NCI-H524 (cell line): ENCODE results near the gene ACOT11.

ENCODE experiments used
- DNase-seq, 2 experiments: peaks; one replicate each; lab custom pipeline; 2025; lab: John Stamatoyannopoulos, UW

Gene ACOT11

GRCh38 chr1:54645806-54646676 lies 98.0 kb downstream of the ACOT11 start:
- no peak for DNase-seq

GRCh38 chr1:54649130-54649898 lies 101.3 kb downstream of the ACOT11 start:
- DNase-seq, result no peak

DNA sequence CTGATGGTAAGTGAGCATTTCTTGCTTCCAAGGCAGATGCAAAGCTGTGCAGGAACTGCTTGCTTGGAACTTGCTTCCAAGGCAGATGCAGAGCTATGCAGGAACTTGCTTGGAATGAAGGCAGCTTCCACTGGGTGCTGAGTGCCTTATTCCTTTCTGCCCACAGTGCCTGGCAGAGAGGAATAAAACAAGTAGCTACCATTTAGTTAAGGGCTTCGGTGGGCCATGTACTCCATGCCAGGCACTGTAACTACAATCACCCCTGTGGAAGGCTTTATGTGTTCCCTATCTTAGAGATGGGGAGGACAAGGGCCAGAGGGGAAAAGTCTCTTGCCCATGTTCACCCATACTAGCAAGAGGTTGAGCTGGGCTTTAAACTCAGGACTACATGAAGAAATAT lies 101.9 kb downstream of the ACOT11 start:
- DNase-seq, result no peak

- DNase-seq, result no peak
Observed at GRCh38 chr1:54650417-54650816, 102.4 kb downstream of the ACOT11 start.

DNA sequence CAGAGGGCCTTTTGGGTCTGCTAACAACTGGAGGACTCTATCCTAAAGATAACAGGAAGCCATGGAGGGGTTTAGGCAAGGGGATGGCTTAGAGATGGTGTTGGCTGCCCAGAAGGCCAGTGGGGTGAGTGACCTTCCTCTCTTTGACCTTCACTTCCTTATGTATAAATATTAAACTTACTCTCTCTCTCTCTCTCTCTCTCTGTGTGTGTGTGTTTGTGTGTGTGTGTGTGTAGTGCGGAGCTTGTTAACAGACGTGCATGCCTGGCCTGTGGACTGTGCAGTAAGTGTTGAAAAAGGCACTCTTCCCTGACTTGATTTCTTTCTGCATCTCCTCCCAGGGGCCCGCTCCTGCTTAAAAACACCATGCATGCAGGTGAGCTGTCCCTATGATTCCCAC lies 103.6 kb downstream of the ACOT11 start:
- no peak for DNase-seq

DNA sequence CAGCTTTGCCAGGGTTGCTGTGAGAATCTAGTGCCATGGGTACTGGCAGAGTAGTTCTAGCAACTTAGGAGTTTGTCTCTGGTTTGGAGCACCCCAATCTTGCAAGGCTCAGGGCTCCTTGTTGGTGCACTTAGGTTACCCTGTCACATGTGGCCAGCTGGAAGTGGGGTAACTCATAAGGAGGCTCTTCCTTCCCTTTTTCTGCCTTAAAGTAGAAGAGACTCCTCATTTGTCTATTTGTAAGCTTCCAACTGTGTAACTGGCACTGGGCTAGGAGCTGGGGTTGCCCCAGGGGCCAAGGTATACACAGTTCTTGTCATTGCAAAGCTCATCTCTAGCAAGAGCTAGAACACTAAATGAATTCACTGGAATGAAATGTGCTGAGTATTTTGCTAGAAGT lies 104.1 kb downstream of the ACOT11 start:
- no peak for DNase-seq

- no peak for DNase-seq
Observed at GRCh38 chr1:54653036-54653435, 105.0 kb downstream of the ACOT11 start.

GRCh38 chr1:54658164-54658913 lies 110.3 kb downstream of the ACOT11 start:
- no peak for DNase-seq
